ENCODE results near the gene PPARGC1A. TPM values are rescaled to one million over a fixed set of nuclear protein-coding genes. Genes with fewer than 3 reads are reported as not detected.

Gene PPARGC1A
- total and polyA plus RNA-seq, 12 donors: 11.8 to 200 (median 102) TPM

- WGBS, 2 donors: 30 to 32% methylated on average over 2 of the region's 2 CpGs
- DNase-seq: no peak
- Histone ChIP-seq H3K4me1 (peaks cover 0 to 61% (median 23%) of the 10 kb centered on the region in 9 donors), H3K27me3 (no peaks in the 10 kb centered on the region), H3K9me3 (no peaks in the 10 kb centered on the region), H3K27ac (peak overlapping the region; percentile 76 to 89 (median 86)), H3K4me3 (peak overlapping the region in 1 of 10 donors; percentile 9), H3K36me3 (no peaks in the 10 kb centered on the region)
- TF ChIP-seq CTCF (IDR thresholded peaks at IDR 0.05): no peak
- intact Hi-C loops (cut with DNase I): loop anchor here in 6 of 10 donors (2.0 to 10.0 kb wide), 7 partner anchors 39 to 486 kb away; partner anchors contain the start of gene PPARGC1A (in 1 of the 6)
- peak in 6 of 8 donors; percentile 8 to 59 (median 43) for ATAC-seq
These were observed 41.6 kb upstream of the PPARGC1A start for GRCh38 chr4:23931489-23931830.

- H3K36me3 ChIP-seq: no peaks in the 10 kb centered on the region
- DNase-seq (peak; percentile 83 to 87), ATAC-seq (peak; percentile 78 to 98 (median 92))
- H3K27me3 ChIP-seq: no peaks in the 10 kb centered on the region
- 7 to 13% methylated on average over 10 of the region's 10 CpGs for WGBS, 2 donors
- no peaks in the 10 kb centered on the region for H3K9me3 ChIP-seq
- H3K4me1 ChIP-seq: peaks cover 0 to 61% (median 23%) of the 10 kb centered on the region in 9 donors
- intact Hi-C loops (cut with DNase I): loop anchor here in 6 of 10 donors (1.0 to 10.0 kb wide), 8 partner anchors 39 to 486 kb away; partner anchors contain the start of gene PPARGC1A (in 1 of the 6)
- H3K27ac ChIP-seq: peak overlapping the region; percentile 76 to 89 (median 86)
- TF ChIP-seq CTCF (IDR thresholded peaks at IDR 0.05): no peak
- H3K4me3 ChIP-seq: peak overlapping the region in 1 of 10 donors; percentile 9
These were observed 41.1 kb upstream of the PPARGC1A start for GRCh38 chr4:23930750-23931488.

- no peak for ATAC-seq
- Histone ChIP-seq H3K27me3 (no peaks in the 10 kb centered on the region), H3K4me1 (peaks cover 0 to 47% (median 19%) of the 10 kb centered on the region in 9 donors), H3K4me3 (no peak overlapping the region), H3K9me3 (no peaks in the 10 kb centered on the region), H3K27ac (peak overlapping the region in 6 of 10 donors; percentile 17 to 89 (median 86)), H3K36me3 (no peaks in the 10 kb centered on the region)
- DNase-seq: no peak
- WGBS, 2 donors: 53 to 59% methylated on average over 3 of the region's 3 CpGs
- intact Hi-C loops (cut with DNase I): no loop called here
- TF ChIP-seq CTCF (IDR thresholded peaks at IDR 0.05): no peak
These were observed 39.4 kb upstream of the PPARGC1A start for GRCh38 chr4:23929248-23929647.

- H3K27me3 ChIP-seq: no peaks in the 10 kb centered on the region
- DNase-seq (no peak), ATAC-seq (no peak)
- no peaks in the 10 kb centered on the region for H3K9me3 ChIP-seq
- 93 to 95% methylated on average over 4 of the region's 4 CpGs for WGBS, 2 donors
- no peak for TF ChIP-seq CTCF (IDR thresholded peaks at IDR 0.05)
- intact Hi-C loops (cut with DNase I): no loop called here
- H3K36me3 ChIP-seq: no peaks in the 10 kb centered on the region
- no peak overlapping the region for H3K4me3 ChIP-seq
- H3K4me1 ChIP-seq: peaks cover 0 to 9% (median under 1%) of the 10 kb centered on the region in 9 donors
- no peak overlapping the region for H3K27ac ChIP-seq
These were observed 34.7 kb upstream of the PPARGC1A start for GRCh38 chr4:23924556-23924955.
